Measurements from ENCODE around the gene C19orf81.
"Not testable (repeated sequence)": the region's sequence is repeated elsewhere in the genome, so short reads cannot be mapped to it uniquely, and the experiment has no call there.

The C19orf81 gene

GRCh38 chr19:50649433-50650391 is at the start of gene C19orf81:
Gene C19orf81, plus strand, starts transcription at chr19:50649445. Its CDS starts 0 bp downstream, at chr19:50649445.
- FAIRE-seq = no peak

GRCh38 chr19:50601407-50602088 is 47.7 kb upstream of the C19orf81 start:
- no peak for FAIRE-seq

GRCh38 chr19:50602089-50602422 is 47.2 kb upstream of the C19orf81 start:
- no peak for FAIRE-seq

- FAIRE-seq = no peak
Measured at GRCh38 chr19:50602496-50602895, 46.7 kb upstream of the C19orf81 start.

- no peak for FAIRE-seq
Measured at GRCh38 chr19:50602935-50603334, 46.3 kb upstream of the C19orf81 start.

GRCh38 chr19:50604264-50605073 is 44.8 kb upstream of the C19orf81 start:
- FAIRE-seq = not testable (repeated sequence)

- not testable (repeated sequence) for FAIRE-seq
Measured at GRCh38 chr19:50606059-50606836, 43.0 kb upstream of the C19orf81 start.

- FAIRE-seq = no peak
Measured at GRCh38 chr19:50607388-50607787, 41.9 kb upstream of the C19orf81 start.

GRCh38 chr19:50607874-50608785 is 41.1 kb upstream of the C19orf81 start:
- FAIRE-seq = no peak

GRCh38 chr19:50612504-50613404 is 36.5 kb upstream of the C19orf81 start:
- FAIRE-seq = not testable (repeated sequence)

- not testable (repeated sequence) for FAIRE-seq
Measured at GRCh38 chr19:50618379-50618778, 30.9 kb upstream of the C19orf81 start.

- FAIRE-seq = not testable (repeated sequence)
Measured at GRCh38 chr19:50619184-50619583, 30.1 kb upstream of the C19orf81 start.

- not testable (repeated sequence) for FAIRE-seq
Measured at GRCh38 chr19:50620394-50620906, 28.8 kb upstream of the C19orf81 start.

- FAIRE-seq = no peak
Measured at GRCh38 chr19:50624949-50625600, 24.2 kb upstream of the C19orf81 start.

GRCh38 chr19:50626011-50626410 is 23.2 kb upstream of the C19orf81 start:
- no peak for FAIRE-seq

- no peak for FAIRE-seq
Measured at GRCh38 chr19:50626795-50627194, 22.4 kb upstream of the C19orf81 start.

GRCh38 chr19:50628146-50628545 is 21.1 kb upstream of the C19orf81 start:
- no peak for FAIRE-seq

- no peak for FAIRE-seq
Measured at GRCh38 chr19:50628551-50628950, 20.7 kb upstream of the C19orf81 start.

- no peak for FAIRE-seq
Measured at GRCh38 chr19:50629194-50629593, 20.1 kb upstream of the C19orf81 start.

All from endometrium (tissue), 2 donors.